Measurements from ENCODE around the gene ACSS1. TPM values are rescaled to one million over a fixed set of nuclear protein-coding genes. Genes with fewer than 3 reads are reported as not detected.

The ACSS1 gene
- total RNA-seq, 2 donors from 2014 or later: 73.8 to 83.8 TPM

DNA sequence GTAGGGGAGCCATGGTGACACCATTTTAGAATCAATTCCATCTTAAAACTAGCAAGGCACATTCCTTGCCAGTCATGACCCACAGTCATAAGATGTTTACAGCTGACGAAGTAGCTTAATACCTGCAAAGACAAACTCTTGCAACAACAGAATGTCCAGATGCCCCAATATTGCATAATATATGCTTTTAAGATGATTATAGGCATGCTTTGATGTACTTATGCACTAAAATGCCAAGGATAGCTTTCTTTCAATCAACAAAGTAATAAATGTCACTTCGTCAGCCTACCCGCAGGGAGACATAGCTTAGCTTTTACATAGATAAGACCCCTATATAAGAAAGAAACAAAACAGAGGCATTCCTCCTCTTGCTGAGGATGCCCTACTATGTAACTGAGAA is 26.7 kb downstream of the ACSS1 start:
- Histone ChIP-seq H3K27me3 (no peaks in the 10 kb centered on the region), H3K36me3 (replicated peaks in 1 of 2; ENCODE audit: insufficient read depth in 1 of 2, low read depth in 2 of 2) (peaks cover 0 to 3% of the 10 kb centered on the region in 2 donors), H3K27ac (peak overlapping the region in 3 of 4 donors; percentile 78 to 87 (median 82)), H3K9me3 (no peaks in the 10 kb centered on the region), H3K4me3 (no peak overlapping the region), H3K4me1 (peaks cover 65% of the 10 kb centered on the region)
- DNase-seq (no peak), ATAC-seq (no peak)
- 77 to 99% methylated on average over 3 of the region's 3 CpGs for WGBS, 2 donors
- intact Hi-C loops (cut with DNase I): no loop called here
- TF ChIP-seq, protein P1, sequence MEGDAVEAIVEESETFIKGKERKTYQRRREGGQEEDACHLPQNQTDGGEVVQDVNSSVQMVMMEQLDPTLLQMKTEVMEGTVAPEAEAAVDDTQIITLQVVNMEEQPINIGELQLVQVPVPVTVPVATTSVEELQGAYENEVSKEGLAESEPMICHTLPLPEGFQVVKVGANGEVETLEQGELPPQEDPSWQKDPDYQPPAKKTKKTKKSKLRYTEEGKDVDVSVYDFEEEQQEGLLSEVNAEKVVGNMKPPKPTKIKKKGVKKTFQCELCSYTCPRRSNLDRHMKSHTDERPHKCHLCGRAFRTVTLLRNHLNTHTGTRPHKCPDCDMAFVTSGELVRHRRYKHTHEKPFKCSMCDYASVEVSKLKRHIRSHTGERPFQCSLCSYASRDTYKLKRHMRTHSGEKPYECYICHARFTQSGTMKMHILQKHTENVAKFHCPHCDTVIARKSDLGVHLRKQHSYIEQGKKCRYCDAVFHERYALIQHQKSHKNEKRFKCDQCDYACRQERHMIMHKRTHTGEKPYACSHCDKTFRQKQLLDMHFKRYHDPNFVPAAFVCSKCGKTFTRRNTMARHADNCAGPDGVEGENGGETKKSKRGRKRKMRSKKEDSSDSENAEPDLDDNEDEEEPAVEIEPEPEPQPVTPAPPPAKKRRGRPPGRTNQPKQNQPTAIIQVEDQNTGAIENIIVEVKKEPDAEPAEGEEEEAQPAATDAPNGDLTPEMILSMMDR (IDR thresholded peaks at IDR 0.05): no peak
- no peak for TF ChIP-seq POLR2A (IDR thresholded peaks at IDR 0.05)

DNA sequence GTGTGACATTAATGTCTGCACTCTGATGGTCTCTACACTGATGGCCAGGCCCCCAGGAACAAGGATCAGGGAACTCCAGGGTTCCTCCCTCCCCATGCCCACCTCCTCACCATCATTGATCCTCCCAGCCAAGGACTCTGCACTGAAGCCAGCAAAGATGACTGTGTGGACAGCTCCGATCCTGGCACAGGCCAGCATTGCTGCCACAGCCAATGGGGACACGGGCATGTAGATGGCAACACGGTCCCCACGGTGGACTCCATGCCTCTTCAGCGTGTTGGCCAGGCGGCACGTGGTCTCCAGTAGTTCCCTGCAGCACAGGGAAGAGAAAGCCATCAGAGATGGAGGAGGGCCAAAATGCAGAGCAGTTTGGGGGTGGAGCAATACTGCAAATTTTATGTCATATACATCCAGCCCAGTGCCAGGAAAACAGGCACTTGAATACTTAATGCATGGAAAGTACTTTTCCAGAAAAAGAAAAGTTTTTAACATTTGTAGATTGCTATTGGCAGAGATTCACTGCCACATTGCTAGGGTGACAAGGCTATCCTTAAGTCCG is 27.2 kb downstream of the ACSS1 start:
- DNase-seq: no peak
- Histone ChIP-seq H3K4me1 (peaks cover 65% of the 10 kb centered on the region), H3K4me3 (no peak overlapping the region), H3K27me3 (no peaks in the 10 kb centered on the region), H3K36me3 (replicated peaks in 1 of 2; ENCODE audit: insufficient read depth in 1 of 2, low read depth in 2 of 2) (peaks cover 0 to 3% of the 10 kb centered on the region in 2 donors), H3K9me3 (no peaks in the 10 kb centered on the region), H3K27ac (peak overlapping the region in 3 of 4 donors; percentile 43 to 87 (median 82))
- whole genome bisulfite sequencing, 2 donors: 91 to 95% methylated on average over 8 of the region's 8 CpGs
- TF ChIP-seq, protein P1 (IDR thresholded peaks at IDR 0.05): no peak
- no peak for TF ChIP-seq POLR2A (IDR thresholded peaks at IDR 0.05)
- ATAC-seq: no peak
- intact Hi-C loops (cut with DNase I): no loop called here

DNA sequence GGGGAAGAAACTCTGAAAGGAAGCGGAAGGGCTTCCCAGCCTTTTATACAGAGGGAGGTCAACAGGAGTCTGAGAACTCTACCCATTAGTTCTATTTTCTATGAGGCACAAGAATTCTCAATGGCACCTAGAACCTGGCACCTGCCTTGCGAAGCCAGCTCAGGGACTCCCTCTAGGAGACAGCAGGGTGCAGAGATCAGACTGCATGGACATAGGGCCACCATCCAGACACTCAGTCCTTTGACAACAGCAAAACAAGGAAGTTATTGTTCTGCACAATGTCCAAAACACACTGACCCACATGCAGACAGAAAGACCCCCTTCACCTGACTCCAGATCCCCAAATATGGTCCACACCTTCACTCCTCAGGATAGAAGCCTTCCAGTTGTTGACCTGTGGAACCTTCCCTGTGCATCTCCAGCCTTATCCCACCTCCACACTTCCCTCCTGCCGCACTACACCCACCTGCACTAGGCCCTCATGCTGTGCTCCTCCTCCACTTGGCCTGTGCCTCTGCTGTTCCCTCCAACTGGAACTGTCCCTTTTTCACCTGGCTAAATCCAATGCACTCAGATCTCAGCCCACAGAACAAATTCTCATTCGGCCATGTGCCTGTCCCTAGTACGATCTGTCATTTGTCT is 27.8 kb downstream of the ACSS1 start:
- H3K36me3 ChIP-seq (replicated peaks in 1 of 2; ENCODE audit: insufficient read depth in 1 of 2, low read depth in 2 of 2): peaks cover 0 to 3% of the 10 kb centered on the region in 2 donors
- peaks cover 66% of the 10 kb centered on the region for H3K4me1 ChIP-seq
- ATAC-seq (no peak), DNase-seq (no peak)
- H3K9me3 ChIP-seq: no peaks in the 10 kb centered on the region
- H3K27me3 ChIP-seq: no peaks in the 10 kb centered on the region
- TF ChIP-seq POLR2A (IDR thresholded peaks at IDR 0.05): no peak
- TF ChIP-seq, protein P1 (IDR thresholded peaks at IDR 0.05): no peak
- intact Hi-C loops (cut with DNase I): no loop called here
- peak overlapping the region in 2 of 4 donors; percentile 2 to 43 for H3K27ac ChIP-seq
- 86 to 92% methylated on average over 5 of the region's 5 CpGs for whole genome bisulfite sequencing, 2 donors
- no peak overlapping the region for H3K4me3 ChIP-seq

DNA sequence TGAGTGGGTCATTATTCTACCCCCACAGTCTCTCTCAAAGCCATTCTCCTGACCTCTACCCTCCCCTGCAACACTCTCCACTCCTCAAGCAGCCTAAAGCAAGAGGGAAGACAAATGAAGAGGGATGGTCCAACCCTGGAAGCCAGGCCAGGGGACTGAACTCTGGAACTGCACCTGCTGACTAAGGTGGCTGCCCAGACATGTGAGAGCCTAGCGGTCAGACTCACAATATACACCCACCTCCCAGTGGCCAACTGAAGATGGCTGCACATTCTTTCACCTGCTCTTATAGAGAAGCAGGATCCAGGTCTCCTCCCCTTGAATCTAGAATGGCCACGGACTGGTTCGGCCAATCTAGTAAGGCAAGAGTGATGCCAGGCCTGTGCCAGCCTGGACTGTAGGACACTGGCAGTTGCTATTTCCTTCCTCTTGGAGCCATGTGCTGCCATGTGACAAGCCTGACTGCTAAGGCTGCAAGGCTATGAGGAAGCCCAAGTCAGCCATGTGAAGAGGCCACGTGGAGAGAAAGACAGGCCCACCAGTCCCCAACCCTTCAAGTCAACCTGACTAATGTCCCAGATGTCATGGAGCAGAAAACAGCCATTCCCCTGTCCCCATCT is 31.8 kb downstream of the ACSS1 start:
- intact Hi-C loops (cut with DNase I): no loop called here
- 84 to 88% methylated on average over 4 of the region's 4 CpGs for WGBS, 2 donors
- peak overlapping the region in 2 of 4 donors; percentile 22 to 57 for H3K27ac ChIP-seq

More for the DNA sequence above, 31.8 kb downstream of the ACSS1 start:
- Histone ChIP-seq H3K4me3 (no peak overlapping the region), H3K36me3 (replicated peaks in 1 of 2; ENCODE audit: insufficient read depth in 1 of 2, low read depth in 2 of 2) (peaks cover 0 to 3% of the 10 kb centered on the region in 2 donors), H3K4me1 (peaks cover 63% of the 10 kb centered on the region), H3K9me3 (no peaks in the 10 kb centered on the region), H3K27me3 (no peaks in the 10 kb centered on the region)
- ATAC-seq: no peak
- DNase-seq: peak in 3 of 4 donors; percentile 10 to 20 (median 13)
- no peak for TF ChIP-seq POLR2A (IDR thresholded peaks at IDR 0.05)
- TF ChIP-seq, protein P1 (IDR thresholded peaks at IDR 0.05): no peak

Measured in body of pancreas (tissue), 4 donors.